ENCODE data around the gene RAI1. TPM values are rescaled to one million over a fixed set of nuclear protein-coding genes. Genes with fewer than 3 reads are reported as not detected.

RAI1 gene
- total RNA-seq, 1 donor from 2014 or later, result 46.2 TPM

DNA sequence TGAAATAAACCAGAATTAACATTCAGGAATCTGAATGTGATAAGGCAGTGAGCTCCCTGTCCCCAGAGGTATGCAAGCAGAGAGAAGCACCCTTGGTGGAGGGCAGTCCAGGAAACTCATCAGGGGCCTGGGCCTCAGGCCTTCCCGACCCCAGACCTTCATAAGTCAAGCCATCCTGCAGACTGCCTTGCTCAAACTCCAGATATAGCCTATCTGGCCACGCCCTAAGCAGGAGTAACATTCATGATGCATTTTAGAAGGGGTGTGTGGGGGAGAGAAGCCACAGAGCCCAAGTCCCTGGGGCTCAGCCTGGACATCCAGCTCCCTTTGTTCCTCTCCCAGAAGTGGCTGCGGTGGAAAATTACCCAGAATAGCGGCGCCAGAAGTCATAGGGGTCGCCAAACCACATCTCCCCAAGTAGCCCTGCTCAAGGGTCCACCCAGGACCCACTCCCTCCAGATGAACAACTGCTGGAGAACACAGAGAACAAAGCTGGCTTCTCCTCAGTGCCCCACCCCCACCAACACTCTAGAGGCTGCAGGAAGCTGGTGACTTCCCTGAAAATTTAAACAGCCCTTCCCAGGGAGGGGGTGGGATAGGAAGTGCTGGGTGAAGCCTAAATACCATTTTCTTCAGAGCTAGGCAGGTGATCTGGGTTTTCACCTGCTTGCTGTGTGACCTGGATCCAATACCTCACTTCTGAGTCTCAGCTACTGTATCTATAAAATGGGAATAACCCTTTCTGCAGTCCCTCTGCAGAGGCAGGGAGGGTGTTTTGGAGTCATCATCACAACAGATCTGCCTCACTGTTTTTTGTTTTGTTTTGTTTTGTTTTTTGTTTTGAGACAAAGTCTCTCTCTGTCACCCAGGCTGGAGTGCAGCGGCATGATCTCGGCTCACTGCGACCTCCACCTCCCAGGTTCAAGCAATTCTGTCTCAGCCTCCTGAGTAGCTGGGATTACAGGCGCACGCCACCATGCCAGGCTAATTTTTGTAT is 157.0 kb downstream of the RAI1 start:
- TF ChIP-seq, protein P1, sequence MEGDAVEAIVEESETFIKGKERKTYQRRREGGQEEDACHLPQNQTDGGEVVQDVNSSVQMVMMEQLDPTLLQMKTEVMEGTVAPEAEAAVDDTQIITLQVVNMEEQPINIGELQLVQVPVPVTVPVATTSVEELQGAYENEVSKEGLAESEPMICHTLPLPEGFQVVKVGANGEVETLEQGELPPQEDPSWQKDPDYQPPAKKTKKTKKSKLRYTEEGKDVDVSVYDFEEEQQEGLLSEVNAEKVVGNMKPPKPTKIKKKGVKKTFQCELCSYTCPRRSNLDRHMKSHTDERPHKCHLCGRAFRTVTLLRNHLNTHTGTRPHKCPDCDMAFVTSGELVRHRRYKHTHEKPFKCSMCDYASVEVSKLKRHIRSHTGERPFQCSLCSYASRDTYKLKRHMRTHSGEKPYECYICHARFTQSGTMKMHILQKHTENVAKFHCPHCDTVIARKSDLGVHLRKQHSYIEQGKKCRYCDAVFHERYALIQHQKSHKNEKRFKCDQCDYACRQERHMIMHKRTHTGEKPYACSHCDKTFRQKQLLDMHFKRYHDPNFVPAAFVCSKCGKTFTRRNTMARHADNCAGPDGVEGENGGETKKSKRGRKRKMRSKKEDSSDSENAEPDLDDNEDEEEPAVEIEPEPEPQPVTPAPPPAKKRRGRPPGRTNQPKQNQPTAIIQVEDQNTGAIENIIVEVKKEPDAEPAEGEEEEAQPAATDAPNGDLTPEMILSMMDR (IDR thresholded peaks at IDR 0.05; ENCODE audit: unreplicated experiment), result no peak
- peak; percentile 77 for DNase-seq (ENCODE audit: low spot score)
- Mint-ChIP-seq H3K27me3 (ENCODE audit: unreplicated experiment) (peaks cover 36% of the 10 kb centered on the region), H3K27ac (ENCODE audit: unreplicated experiment) (peak overlapping the region; percentile 98), H3K36me3 (ENCODE audit: low read depth, unreplicated experiment) (peaks cover 16% of the 10 kb centered on the region), H3K9me3 (ENCODE audit: unreplicated experiment) (no peaks in the 10 kb centered on the region), H3K4me3 (ENCODE audit: unreplicated experiment) (peak overlapping the region; percentile 88), H3K4me1 (ENCODE audit: unreplicated experiment) (peaks cover 66% of the 10 kb centered on the region)

DNA sequence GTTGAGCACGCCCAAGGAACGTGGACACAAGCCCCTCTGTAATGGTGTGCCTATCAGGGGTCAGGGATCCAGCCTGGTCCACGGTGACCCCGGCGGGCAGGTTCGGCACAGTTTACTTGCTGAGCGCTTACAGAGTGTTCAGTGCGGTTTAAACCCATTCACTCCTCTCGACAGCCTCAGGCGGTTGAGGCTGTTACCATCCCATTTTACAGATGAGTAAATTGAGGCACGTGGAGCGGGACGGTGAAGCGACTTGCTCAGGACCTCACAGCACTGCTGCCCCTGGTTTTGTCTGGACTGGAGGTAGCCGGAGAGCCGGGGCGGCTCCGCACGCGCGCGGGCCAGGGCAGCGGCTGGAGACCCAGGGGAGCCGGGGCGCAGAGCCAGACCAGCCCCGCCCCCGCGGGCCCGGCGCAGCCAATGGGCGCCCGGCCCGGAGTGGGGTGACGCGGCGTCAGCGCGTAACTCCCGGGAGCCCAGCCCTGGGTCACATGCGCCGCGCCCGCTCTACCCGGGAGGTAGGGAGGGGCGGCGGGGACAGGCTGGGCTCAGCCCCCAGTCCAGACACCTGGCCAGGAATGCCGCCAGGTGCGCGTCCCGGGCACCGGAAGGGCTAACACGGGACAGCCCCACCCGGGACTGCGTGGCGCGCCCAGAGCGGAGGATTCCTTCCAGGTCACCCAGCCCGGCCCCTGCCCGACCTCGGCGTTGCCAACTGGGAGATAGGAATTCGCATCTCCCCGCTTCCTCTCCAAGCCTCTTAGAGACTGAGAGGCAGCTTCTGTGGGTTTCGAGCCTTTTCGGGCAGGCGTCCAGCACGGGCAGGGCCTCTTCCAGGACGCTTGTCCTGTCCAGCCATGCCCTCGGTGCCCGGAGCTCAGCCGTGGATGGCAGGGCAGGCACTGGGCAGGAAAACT is 158.8 kb downstream of the RAI1 start:
- TF ChIP-seq, protein P1 (IDR thresholded peaks at IDR 0.05; ENCODE audit: unreplicated experiment), result no peak
- Mint-ChIP-seq H3K36me3 (ENCODE audit: low read depth, unreplicated experiment) (peaks cover 16% of the 10 kb centered on the region), H3K27ac (ENCODE audit: unreplicated experiment) (peak overlapping the region; percentile 98), H3K4me3 (ENCODE audit: unreplicated experiment) (peak overlapping the region; percentile 79), H3K4me1 (ENCODE audit: unreplicated experiment) (peaks cover 50% of the 10 kb centered on the region), H3K27me3 (ENCODE audit: unreplicated experiment) (peaks cover 38% of the 10 kb centered on the region), H3K9me3 (ENCODE audit: unreplicated experiment) (no peaks in the 10 kb centered on the region)
- peak; percentile 84 for DNase-seq (ENCODE audit: low spot score)

DNA sequence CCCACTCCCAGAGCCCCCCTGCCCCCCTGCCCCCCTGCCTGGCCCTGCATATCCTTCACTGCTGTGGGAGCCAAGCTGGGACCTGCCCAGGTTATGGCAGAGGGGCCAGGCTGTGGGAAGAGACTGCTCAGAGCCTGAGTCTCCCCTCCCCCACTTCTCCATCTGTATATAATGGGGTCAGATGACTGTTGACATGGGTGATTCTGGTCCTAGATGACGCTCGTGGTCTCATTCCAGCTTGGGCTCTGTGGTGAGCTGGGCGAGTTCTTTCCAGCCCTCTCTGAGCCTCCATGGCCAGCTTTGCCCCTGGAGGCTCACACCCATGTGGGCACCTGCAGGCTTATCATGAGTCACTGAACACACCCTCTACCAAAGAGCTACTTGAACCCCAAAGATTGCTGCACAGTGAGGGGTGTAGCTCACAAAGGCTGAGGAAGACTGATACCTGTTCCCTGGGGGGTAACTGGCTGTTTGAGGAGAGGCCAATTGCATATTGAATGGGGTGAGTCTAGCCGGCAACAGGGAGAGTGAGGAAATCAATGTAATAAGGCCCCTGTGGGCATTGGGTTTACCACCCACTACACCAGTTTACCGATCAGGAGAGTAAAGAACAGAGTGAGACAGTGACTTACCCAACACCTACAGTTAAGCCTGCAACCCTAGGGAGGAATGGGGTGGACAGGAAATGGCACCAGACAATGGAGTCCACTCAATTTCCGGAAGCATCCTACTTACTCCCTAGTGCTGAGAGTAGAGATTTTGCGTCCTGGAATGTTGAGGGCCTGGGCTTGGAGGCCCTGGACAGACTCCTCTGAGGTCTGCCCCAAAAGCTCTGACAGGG is 159.7 kb downstream of the RAI1 start:
- no peaks in the 10 kb centered on the region for H3K9me3 Mint-ChIP-seq (ENCODE audit: unreplicated experiment)

DNA sequence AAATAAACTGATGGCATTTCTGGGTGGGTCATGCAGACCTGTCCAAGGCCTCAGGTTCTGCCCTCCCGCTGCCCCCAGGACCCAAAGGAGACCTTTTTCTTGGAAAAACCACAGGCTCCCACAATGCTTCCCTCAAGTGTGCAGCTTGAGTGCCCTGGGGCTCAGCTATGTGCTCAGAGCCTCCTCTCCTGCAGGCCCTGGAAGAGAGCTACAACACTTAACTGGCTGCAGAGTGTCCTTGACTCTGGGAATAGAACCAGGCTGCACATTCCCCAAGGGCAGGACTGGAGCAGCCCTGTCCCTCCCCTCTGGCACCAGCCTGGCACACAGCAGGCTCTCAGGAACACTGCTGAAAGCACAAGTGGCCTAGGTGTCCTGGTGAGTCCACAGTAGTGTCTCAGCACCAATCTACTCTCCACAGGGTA is 160.4 kb downstream of the RAI1 start:
- peaks cover 13% of the 10 kb centered on the region for H3K36me3 Mint-ChIP-seq (ENCODE audit: low read depth, unreplicated experiment)
- TF ChIP-seq, protein P1 (IDR thresholded peaks at IDR 0.05; ENCODE audit: unreplicated experiment), result no peak
- H3K4me1 Mint-ChIP-seq (ENCODE audit: unreplicated experiment), result peaks cover 39% of the 10 kb centered on the region
- peak overlapping the region; percentile 99 for H3K27ac Mint-ChIP-seq (ENCODE audit: unreplicated experiment)
- no peak for DNase-seq (ENCODE audit: low spot score)
- H3K4me3 Mint-ChIP-seq (ENCODE audit: unreplicated experiment), result no peak overlapping the region
- H3K9me3 Mint-ChIP-seq (ENCODE audit: unreplicated experiment), result no peaks in the 10 kb centered on the region
- H3K27me3 Mint-ChIP-seq (ENCODE audit: unreplicated experiment), result peaks cover 39% of the 10 kb centered on the region

More for the DNA sequence above, 159.7 kb downstream of the RAI1 start:
- H3K27ac Mint-ChIP-seq (ENCODE audit: unreplicated experiment), result peak overlapping the region; percentile 99
- H3K4me3 Mint-ChIP-seq (ENCODE audit: unreplicated experiment), result peak overlapping the region; percentile 83
- H3K27me3 Mint-ChIP-seq (ENCODE audit: unreplicated experiment), result peaks cover 39% of the 10 kb centered on the region
- H3K4me1 Mint-ChIP-seq (ENCODE audit: unreplicated experiment), result peaks cover 41% of the 10 kb centered on the region
- H3K36me3 Mint-ChIP-seq (ENCODE audit: low read depth, unreplicated experiment), result peaks cover 13% of the 10 kb centered on the region
- TF ChIP-seq, protein P1 (IDR thresholded peaks at IDR 0.05; ENCODE audit: unreplicated experiment), result no peak
- DNase-seq (ENCODE audit: low spot score), result peak; percentile 25

Measured in endothelial cell (in vitro differentiated cells).